Activated naive CD4-positive, alpha-beta T cell treated with anti-CD3 and anti-CD28 coated beads, Interleukin-2, amount 50 U/mL, for 16 hours (primary cell): ENCODE measurements around the gene ID1.
"Not testable (repeated sequence)": the region's sequence is repeated elsewhere in the genome, so short reads cannot be mapped to it uniquely, and the experiment has no call there.

ENCODE experiments used
- DNase-seq: peaks from one replicate; pipeline ENCODE4 v3.0.0-alpha.2; 2020

ID1 gene

DNA sequence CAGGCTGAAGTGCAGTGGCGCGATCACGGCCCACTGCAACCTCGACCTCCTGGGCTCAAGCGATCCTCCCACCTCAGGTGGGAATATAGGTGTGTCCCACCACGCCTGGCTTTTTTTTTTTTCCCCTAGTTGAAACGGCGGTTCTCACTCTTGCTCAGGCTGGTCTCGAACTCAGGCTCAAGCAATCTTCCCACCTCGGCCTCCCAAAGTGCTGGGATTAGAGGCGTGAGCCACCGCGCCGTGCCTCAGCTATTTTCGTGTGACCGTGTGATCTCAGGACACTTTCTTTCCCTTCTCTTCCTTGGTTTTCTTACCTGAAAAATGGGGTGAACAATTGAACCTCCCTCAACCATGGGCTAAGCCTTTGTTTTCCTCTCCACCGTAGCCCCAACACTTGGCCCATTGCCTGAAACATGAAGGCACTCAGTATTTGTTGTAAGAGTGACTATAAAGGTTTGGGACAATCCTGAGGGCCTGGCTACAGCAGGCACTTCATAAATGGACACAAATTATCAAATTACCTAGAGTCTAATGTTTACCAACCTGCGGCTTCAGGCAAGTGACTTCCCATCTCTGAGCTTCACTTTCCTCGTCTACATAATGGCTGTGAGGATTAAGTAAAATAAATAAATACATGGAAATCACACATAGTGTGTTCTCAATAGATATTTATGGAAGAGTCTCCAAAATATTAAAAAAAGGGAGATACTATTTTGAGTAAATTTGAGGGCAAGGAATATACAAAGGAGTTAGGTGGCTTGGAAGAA is 31.4 kb upstream of the ID1 start:
- no peak for DNase-seq

DNA sequence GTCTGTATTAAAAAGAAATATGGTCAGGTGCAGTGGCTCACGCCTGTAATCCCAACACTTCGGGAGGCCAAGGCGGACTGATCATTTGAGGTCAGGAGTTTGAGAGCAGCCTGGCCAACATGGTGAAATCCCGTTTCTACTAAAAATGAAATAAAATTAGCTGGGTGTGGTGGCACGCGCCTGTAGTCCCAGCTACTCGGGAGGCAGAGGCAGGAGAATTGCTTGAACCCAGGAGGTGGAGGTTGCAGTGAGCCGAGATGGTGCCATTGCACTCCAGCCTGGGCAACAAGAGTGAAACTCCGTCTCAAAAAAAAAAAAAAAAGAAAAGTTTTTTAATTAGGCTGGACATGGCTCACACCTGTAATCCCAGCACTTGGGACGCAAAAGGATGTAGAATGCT is 30.1 kb upstream of the ID1 start:
- not testable (repeated sequence) for DNase-seq

DNA sequence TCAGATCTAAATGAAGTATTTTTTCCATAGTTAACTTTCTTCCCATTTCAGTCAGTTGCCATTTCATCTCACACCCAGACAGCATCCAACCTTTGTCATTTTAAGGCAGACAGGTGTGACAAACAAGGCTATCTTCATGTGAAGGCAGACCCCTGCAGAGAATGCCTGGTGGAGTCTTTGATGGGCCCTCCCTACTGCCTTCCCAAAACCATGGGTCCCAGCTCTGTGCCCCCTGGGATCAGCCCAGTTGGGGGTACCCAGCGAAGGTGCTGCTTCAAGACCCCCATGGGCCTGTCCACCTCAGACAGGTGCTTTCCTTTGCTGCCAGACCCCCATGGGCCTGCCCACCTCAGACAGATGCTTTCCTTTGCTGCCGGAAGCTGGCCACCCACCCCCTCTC is 28.3 kb upstream of the ID1 start:
- DNase-seq: no peak

DNA sequence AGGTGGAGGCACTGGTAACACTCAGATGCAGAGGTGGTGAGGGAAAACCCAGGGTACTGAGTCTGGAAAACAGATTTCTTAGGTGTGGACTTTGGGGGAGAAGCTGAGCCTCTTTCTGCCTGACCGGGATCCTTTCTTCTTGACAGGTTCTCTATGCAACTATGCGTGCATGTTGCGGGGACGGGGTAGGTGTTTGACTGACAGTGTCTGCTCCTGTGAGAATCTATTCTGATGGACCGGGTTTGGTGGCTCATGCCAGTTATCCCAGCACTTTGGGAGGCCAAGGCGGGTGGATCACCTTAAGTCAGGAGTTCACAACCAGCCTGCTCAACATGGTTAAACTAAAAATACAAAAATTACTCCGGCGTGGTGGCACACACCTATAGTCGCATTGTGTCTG is 27.9 kb upstream of the ID1 start:
- DNase-seq: no peak

DNA sequence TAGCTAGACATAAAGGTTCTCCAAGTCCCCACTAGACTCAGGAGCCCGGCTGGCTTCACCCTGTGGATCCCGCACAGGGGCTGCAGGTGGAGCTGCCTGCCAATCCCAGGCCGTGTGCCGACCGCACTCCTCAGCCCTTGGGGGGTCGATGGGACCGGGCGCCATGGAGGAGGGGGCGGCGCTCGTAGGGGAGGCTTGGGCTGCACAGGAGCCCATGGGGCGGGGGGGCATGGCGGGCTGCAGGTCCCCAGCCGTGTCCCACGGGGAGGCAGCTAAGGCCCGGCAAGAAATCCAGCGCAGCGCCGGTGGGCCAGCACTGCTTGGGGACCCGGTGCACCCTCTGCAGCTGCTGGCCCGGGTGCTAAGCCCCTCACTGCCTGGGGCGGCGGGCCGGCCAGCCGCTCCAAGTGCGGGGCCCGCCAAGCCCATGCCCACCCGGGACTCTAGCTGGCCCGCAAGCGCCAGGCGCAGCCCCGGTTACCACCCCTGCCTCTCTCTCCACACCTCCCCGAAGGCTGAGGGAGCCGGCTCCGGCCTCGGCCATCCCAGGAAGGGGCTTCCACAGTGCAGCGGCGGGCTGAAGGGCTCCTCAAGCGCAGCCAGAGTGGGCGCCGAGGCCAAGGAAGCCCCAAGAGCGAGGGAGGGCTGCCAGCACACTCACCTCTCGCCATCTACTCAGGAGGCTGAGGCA is 26.5 kb upstream of the ID1 start:
- DNase-seq: no peak

DNA sequence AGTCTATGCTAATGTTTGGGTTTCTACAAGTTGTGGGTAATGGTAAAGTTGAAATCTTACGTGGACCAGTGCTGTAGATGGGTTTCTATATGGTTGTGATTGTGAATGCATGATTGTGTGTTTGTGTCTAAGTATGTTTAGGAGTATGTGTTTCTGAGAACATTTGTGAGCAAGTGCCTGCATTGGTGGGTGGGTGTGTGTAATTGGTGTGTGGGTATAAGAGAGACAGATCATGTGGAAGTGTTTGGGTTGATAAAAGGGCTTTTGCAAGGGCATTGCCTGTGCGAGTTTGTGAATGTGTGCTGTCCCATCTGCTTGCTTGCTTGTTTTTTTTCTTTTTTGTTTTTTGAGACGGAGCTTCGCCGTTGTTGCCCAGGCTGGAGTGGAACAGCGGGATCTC is 25.8 kb upstream of the ID1 start:
- DNase-seq: no peak

DNA sequence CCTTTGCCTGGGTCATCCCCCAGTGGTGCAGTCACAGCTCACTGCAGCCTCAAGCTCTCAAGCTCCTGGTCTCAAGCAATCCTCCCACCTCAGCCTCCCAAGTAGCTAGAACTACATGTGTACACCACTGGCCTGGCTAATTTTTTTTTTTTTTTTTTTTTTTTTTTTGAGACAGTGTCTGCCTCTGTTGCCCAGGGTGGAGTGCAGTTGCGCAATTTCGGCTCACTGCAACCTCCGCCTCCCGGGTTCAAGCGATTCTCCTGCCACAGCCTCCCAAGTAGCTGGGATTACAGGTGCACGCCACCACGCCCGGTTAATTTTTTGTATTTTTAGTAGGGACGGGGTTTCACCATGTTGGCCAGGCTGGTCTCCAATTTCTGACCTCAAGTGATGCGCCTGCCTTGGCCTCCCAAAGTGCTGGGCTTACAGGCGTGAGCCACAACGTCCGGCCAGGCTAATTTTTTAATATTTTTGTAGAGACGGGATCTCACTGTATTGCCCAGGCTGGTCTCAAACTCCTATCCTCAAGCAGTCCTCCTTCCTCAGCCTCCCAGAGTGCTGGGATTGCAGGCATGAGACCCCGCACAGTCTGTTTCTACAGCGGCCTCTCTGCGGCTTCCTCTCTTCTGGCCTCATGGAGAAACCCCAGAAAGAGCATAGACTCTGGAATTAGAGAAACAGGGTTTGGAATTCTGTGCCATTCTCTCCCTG is 25.0 kb upstream of the ID1 start:
- DNase-seq: not testable (repeated sequence)

DNA sequence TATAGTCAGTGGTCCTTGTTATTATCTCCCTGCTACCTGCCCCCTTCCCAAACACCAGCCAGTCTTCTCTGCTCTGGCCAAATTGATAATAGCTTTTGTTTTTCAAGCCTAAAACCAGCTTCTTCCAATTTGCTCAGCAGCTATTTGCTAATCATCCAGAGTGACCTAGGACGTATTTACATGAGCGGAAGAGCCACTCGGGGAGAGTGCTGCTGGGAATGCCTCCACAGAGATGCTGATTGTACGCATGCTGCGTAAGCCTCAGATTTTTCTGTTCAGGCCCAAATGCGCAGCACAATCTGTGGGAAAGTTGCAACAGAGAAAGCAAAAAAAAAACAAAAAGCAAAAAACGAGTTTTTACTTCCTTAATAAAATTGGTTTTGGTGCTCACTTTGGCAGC is 24.4 kb upstream of the ID1 start:
- DNase-seq: no peak

DNA sequence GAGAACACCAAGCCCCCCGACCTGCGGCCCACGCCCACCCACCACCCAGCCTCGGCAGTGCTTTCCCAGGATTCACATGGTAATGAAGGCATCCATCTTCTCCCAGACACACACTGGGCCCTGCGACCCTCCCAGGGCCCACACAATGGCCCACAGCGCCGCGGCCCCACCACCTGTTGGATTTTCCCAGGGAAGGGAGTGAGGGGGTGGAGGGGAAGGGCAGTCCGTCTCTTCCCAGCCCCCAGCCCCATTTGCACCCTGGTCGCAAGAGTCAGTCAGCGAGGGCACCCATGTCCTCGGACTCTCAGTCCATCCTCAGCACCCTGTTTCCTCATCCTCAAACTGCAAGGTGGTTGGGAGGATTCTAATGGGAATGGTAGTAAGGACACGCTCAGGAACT is 23.7 kb upstream of the ID1 start:
- no peak for DNase-seq

DNA sequence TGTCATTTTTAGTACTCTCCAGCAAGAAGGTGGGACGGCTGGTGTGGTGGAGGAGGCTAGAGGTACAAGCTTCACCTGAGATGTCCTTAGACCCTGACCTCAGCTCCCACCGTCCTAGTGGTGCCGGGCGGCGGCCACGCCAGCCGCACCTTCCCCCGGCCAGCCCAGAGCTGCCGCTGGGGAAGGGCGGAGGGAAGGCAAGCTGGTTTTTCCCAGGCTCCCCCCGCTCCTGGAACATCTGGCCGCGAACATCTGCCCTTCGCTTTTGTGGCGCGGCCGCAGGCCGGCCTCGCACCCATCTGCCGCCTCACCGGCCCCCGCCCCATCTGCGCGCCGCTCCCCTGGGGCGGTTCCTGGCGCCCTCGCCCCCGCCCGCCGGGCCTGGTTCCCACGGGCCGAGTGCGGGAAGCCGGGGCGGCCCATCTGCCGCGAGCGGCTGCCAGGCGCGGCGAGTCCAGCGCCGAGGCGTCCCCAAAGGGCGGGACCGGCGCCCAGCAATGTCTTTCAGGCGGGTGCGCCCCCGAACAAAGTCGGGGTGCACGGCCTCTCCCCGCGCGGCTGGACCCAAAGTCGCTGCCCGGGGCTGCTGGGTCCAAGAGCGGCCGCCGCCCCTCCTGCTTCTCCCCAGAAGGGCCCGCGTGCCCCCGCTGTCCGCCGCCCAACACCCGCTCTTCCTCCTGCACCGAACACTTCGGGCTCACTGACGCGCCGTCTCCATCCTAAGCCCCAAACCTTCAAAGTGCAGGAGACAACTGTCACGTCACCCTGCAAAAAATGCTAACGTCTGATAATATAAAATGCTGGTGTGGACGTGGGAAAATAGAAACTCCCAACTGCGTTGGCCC is 17.3 kb upstream of the ID1 start:
- DNase-seq: no peak

DNA sequence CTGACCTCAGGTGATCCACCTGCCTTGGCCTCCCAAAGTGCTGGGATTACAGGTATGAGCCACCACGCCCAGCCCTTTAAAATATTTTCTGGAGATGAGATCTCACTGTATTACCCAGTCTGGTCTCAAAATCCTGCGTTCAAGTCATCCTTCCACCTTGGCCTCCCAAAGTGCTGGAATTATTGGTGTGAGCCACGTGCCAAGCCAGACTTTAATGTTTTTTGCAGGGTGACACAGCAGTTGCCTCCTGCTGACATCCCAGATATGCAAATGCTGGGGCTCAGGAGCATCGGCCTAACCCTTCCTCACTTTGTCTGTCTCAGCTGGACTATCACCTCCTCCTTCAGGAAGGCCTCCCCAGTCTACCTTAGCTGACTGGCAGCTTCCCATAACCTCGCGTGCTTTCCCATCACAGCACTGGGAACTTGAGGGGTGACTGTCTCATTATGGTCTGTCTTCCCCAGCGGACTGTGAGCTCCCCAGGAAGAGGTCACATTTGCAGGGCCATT is 14.3 kb upstream of the ID1 start:
- DNase-seq: no peak

DNA sequence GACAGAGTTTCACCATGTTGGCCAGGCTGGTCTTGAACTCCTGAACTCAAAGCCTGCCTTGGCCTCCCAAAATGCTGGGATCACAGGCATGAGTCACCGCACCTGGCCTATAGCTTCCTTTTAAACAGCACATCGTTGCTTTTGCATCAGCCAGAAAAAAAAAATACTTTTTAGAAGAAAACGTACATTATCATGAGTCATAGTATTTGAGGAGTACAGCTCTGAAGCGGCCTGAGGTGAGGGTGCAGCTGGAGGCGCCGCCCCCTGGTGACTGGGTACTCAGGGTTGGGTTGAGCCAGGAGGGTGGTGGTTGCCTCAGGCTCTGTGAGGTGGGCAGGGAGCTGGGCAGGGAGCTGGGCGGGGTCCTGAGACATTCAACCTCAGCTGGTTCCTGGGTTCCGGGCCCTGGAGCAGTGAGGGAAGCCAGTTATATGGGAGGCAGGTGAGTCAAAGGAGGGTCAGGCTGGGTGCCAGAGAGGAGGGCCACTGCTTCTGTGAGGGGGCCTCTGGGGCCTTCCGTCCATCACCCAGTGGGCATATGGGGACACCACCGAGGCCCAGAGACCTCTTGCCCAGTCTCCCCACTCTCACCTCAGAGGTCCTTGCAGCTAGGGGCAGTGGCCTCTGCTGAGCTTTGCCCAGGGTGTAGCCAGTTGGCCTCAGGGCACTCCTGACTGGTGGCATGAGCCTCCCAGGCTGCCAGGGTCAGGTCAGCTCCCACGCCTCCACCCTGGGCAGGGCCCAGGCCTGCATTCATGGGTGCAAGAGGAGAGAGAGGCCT is 11.7 kb upstream of the ID1 start:
- DNase-seq: no peak

DNA sequence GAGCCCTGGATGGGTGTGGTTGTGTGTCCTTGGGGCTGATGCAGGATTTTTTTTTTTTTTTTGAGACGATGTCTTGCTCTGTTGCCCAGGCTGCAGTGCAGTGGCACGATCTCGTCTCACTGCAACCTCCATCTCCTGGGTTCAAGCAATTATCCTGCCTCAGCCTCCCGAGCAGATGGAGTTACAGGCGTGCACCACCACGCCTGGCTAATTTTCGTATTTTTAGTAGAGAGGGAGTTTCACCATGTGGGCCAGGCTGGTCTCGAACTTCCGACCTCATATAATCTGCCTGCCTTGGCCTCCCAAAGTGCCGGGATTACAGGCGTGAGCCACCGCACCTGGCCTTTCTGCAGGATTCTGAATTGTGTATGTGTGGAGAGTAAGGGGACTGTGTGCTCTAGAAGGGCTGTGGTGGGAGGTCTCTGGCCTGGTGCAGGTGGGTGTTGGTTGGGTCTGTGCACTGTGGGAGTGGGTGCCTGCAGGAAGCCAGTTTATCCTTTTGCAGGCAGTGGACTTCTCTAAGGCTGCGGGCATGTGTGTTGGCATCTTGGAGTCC is 11.0 kb upstream of the ID1 start:
- DNase-seq: no peak

DNA sequence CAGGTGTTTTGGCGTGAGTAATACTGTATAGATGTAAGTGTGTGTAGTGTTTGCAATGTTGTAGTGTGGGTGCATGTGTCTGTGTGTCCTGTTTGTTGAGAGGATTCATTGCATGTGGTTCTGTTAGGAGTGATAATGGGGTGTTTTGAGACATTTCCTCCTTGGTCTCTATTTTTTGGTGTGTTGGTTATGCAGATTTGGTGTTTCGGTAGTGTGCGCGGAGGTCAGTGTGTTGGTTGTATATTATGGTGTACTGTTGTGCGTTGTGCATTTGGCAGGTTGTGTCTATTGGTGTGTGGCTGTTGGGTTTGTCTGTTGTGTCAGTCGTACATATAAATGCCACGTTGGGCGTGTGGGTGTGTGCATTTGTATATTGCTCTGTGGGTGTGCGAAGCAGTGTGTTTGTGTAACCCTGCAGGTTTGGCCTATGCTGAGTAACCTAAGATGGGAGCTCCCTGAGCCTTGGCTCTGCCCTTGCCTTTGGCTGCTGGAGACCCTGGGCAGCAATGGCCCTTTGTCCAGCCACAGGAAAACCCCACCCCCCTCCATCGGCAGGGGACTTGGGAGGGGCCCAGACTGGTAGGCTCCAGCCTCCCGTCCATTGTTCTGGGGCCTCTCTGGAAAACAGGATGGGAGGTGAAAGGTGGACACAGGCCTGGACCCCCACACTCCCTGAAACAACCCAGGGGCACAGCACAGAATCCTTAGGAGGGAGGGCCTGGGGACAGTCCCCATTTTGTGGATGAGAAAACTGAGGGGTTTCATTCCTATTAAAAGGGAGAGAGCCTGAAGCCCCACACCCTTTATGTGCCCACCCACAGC is 10.3 kb upstream of the ID1 start:
- DNase-seq: no peak

DNA sequence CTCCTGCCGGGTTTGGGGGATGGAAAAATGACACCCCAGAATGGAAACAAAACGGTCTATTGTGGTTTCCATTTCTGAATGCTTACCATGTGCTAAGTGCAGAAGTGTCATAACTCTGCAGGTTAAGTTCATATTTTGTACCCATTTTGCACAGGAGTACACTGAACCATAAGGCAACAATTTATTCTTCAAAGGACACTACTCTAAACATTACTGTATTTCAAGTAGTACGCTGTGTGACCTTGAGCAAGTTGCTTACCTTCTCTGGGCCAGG is 9.8 kb upstream of the ID1 start:
- DNase-seq: no peak

DNA sequence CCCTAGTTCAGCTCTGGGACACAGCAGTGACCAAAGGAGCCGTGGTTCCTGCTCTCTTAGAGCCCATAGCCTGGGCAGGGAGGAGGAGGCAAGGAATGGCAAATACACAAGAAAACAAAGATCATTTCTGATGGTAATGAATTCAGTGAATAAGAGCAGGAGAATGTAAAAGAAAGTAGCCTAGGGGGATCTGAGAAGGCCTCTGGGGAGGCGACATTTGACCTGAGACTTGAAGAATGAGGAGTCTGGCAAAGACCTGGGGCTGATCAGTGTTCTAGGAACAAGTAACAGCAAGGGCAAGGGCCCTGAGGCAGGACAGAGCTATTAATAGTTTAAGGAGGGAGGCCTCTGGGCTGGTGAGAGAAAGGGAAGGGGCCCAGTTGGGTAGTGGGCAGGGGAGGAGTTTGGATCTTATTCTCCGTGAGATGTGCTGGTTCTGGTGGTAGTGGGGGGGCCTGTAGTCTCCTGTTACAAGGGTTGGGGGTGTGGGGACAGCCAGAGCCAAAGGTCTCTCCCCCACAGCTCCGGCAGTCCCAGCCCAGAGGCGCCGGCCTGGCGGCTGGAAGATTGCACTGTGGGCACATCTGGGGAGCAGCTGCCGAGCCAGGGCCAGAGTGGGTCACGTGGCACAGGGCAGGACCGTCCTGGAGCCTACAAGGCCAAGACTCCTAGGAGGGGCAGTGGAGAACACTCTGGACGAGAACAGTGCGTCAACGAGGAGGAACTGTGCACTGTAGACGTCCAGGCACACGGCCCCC is 9.3 kb upstream of the ID1 start:
- DNase-seq: no peak

DNA sequence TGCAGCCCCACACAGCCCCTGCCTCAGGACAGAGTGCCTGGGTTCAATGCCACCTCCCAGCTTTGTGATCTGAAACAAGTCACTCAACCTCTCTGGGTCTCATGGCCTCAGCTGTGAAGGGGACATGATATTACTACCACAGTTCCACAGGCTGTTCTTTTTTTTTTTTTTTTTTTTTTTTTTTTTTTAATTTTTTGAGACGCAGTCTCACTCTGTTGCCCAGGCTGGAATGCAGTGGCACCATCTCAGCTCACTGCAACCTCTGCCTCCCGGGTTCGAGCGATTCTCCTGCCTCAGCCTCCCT is 8.7 kb upstream of the ID1 start:
- DNase-seq: not testable (repeated sequence)

DNA sequence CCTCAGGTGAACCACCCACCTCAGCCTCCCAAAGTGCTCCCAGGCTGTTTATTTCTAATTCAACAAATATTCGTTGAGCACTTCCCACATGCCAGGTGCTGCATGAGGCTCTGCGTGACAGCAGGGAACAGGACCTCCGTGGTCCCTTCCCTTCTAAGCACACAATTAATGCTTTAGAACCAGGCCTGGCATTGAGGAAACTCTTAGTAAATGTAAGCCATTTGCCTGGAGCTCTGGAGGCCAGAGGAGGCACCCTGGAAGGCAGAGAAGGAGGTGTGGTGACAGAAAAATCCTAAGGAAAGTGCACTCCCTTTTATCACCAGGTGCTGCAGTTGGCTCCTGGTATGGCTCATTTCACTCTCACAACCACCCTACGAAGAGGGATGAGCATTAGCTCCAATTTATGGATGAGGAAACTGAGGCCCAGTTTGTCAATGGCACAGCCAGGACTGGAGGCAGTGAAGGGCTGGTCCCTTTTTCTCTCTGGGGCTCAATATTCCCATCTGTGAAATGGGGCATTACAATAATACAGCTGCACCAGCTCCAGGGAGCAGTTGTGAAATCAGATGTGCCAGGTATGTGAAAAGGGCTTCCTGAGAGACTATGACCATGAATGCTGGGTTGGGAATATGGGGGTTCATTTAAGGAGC is 8.1 kb upstream of the ID1 start:
- no peak for DNase-seq

DNA sequence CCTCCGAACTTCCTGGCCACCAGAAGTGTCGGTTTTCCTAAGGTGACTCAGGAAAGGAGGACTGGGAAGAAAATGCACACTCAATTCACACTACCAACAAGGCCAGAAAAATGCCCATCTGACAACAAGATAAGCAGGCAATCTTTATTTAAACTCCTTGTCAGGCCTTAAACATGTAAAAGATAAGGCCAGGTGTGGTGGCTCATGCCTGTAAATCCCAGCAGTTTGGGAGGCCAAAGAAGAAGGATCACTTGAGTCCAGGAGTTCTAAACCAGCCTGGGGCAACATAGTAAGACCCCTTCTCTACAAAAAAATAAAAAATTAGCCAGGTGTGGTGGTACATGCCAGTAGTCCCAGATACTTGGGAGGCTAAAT is 7.6 kb upstream of the ID1 start:
- DNase-seq: no peak

DNA sequence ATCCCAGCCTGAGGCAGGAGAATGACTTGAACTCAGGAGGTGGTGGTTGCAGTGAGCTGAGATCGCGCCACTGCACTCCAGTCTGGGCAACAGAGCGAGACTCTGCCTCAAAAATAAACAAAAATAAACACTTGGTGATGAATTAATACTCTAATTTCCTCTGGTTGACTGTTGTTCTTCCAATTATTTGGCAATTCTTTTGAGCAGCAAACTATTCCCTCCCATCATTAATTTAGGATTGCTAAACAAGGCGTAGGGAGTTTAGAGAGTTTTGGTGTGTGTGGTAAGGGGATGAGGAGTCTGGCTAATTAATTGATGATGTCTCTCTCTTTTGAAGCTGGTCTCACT is 2.7 kb upstream of the ID1 start:
- no peak for DNase-seq
